Activated CD4-positive, alpha-beta memory T cell treated with anti-CD3 and anti-CD28 coated beads for 36 hours (primary cell): ENCODE results near the gene RASGRP3. TPM values are rescaled to one million over a fixed set of nuclear protein-coding genes. Genes with fewer than 3 reads are reported as not detected.

ENCODE experiments used
- total RNA-seq, 2 experiments: library from RNA; stranded (reverse); gene quantifications; one replicate each; pipeline ENCODE4 v1.2.3, GENCODE V29; 2021

The RASGRP3 gene
- total RNA-seq, 2 experiments from 2014 or later: 1.2 to 1.9 TPM

Other genes with a start within 250 kb of the RASGRP3 start
- 10 to 100 TPM; 46.7 to 46.8 TPM for gene FAM98A, start 122.7 kb downstream of the RASGRP3 start, total RNA-seq